ENCODE data around the gene ELF2. TPM values are rescaled to one million over a fixed set of nuclear protein-coding genes. Genes with fewer than 3 reads are reported as not detected.

Gene ELF2
- total RNA-seq, 1 experiment from 2014 or later, result 44.6 TPM

- TF ChIP-seq E2F5 (CRISPR knock-in tag; IDR thresholded peaks at IDR 0.05) (0 out of 2 replicates have a peak, but pooled peaks have one; percentile 30), NFE2L1 (CRISPR knock-in tag; IDR thresholded peaks at IDR 0.05) (no peak), ZBTB43 (CRISPR knock-in tag; IDR thresholded peaks at IDR 0.05) (peak; percentile 87; the same call in 1 of the 2 replicates), ZBTB21 (CRISPR knock-in tag; IDR thresholded peaks at IDR 0.05; ENCODE audit: borderline replicate concordance) (0 out of 2 replicates have a peak, but pooled peaks have one; percentile 50), TP53 (CRISPR knock-in tag; IDR thresholded peaks at IDR 0.05) (0 out of 2 replicates have a peak, but pooled peaks have one; percentile 57), FOXK1 (CRISPR knock-in tag; IDR thresholded peaks at IDR 0.05) (peak; percentile 81), ESRRA (CRISPR knock-in tag; IDR thresholded peaks at IDR 0.05; ENCODE audit: borderline replicate concordance) (no peak), IRF1 (CRISPR knock-in tag; IDR thresholded peaks at IDR 0.05) (0 out of 2 replicates have a peak, but pooled peaks have one; percentile 15), ETV6 (CRISPR knock-in tag; IDR thresholded peaks at IDR 0.05) (no peak), ARID4B (CRISPR knock-in tag; IDR thresholded peaks at IDR 0.05; ENCODE audit: borderline replicate concordance) (0 out of 2 replicates have a peak, but pooled peaks have one; percentile 41), NR2C2 (CRISPR knock-in tag; IDR thresholded peaks at IDR 0.05) (peak; percentile 35; the same call in 1 of the 2 replicates), HMGXB4 (CRISPR knock-in tag; IDR thresholded peaks at IDR 0.05) (peak; percentile 74; the same call in 1 of the 2 replicates), EMX1 (CRISPR knock-in tag; IDR thresholded peaks at IDR 0.05) (peak; percentile 44; the same call in 1 of the 2 replicates), TEAD1 (CRISPR knock-in tag; IDR thresholded peaks at IDR 0.05) (peak; percentile 37; the same call in 1 of the 2 replicates), MAX (CRISPR knock-in tag; IDR thresholded peaks at IDR 0.05) (peak; percentile 48; the same call in 1 of the 2 replicates), ZNF671 (CRISPR knock-in tag; IDR thresholded peaks at IDR 0.05) (no peak)
These were observed 92.8 kb downstream of the ELF2 start (continued) for GRCh38 chr4:139083956-139084803.

Data from WTC11 (cell line).